Heart left ventricle (tissue), 16 donors: Measurements from ENCODE around the gene ENOPH1. TPM values are rescaled to one million over a fixed set of nuclear protein-coding genes. Genes with fewer than 3 reads are reported as not detected.
A peak's percentile ranks its signal among the peaks of the same experiment; 100 is the strongest.
"Not testable (repeated sequence)": the region's sequence is repeated elsewhere in the genome, so short reads cannot be mapped to it uniquely, and the experiment has no call there.

Experiments
- ATAC-seq, 4 donors: fragments of 200-7000 bp; cut with Tn5 transposase; one replicate each; pipeline ENCODE4 v1.9.1; 2020 to 2022; ENCODE audit warnings: moderate library complexity in 4 of 4, mild to moderate bottlenecking in 3 of 4, moderate number of reproducible peaks in 1 of 4
- DNase-seq, 5 donors: peaks; one replicate each; pipeline ENCODE4 v3.0.0-alpha.2; 2020
- H3K27ac ChIP-seq, 12 donors: fragments of 200-600 bp; sonication (generic) in 4 of 12; one replicate each; pipeline versions ENCODE4 v1.5.0 to v1.8.0; 2016 to 2022; ENCODE audit warnings: mild to moderate bottlenecking in 2 of 12
- H3K27me3 ChIP-seq, 9 donors: fragments of 200-600 bp; sonication (generic) in 2 of 9; one replicate each; pipeline versions ENCODE4 v1.5.1 to v1.8.0; 2016 to 2022; ENCODE audit warnings: mild to moderate bottlenecking in 3 of 9
- H3K36me3 ChIP-seq, 9 donors: fragments of 200-600 bp; sonication (generic) in 2 of 9; one replicate each; pipeline versions ENCODE4 v1.5.0 to v1.8.0; 2018 to 2022; ENCODE audit warnings: mild to moderate bottlenecking in 2 of 9
- H3K4me1 ChIP-seq, 12 donors: fragments of 200-600 bp; sonication (generic) in 4 of 12; one replicate each; pipeline versions ENCODE4 v1.5.0 to v1.8.0; 2016 to 2022; ENCODE audit warnings: mild to moderate bottlenecking in 3 of 12
- H3K4me3 ChIP-seq, 12 donors: fragments of 200-600 bp; sonication (generic) in 4 of 12; one replicate each; pipeline versions ENCODE4 v1.5.0 to v1.8.0; 2017 to 2022; ENCODE audit warnings: mild to moderate bottlenecking in 9 of 12, moderate library complexity in 4 of 12
- H3K9me3 ChIP-seq, 12 donors: fragments of 200-600 bp; sonication (generic) in 4 of 12; one replicate each; pipeline versions ENCODE4 v1.5.0 to v1.8.0; 2016 to 2022; ENCODE audit warnings: mild to moderate bottlenecking in 1 of 12
- CTCF ChIP-seq, 12 donors: fragments of 200-600 bp; sonication (generic) in 4 of 12; IDR thresholded peaks; one replicate each; pipeline versions ENCODE4 v1.5.0 to v1.8.0; 2018 to 2022; ENCODE audit warnings: antibody characterized with exemption in 12 of 12, mild to moderate bottlenecking in 5 of 12
- POLR2A ChIP-seq, 2 donors: fragments of 450-650 bp; IDR thresholded peaks; one replicate each; pipeline ENCODE4 v1.6.1; 2017; ENCODE audit warnings: antibody characterized with exemption in 2 of 2, mild to moderate bottlenecking in 2 of 2, moderate library complexity in 2 of 2
- WGBS, 4 donors: extraction: QIAGEN DNeasy Blood & Tissue Kit in 2 of 4; methylation state at CpG; one replicate each; pipeline versions ENCODE4 v1.1.5 to v1.1.7; 2013 to 2018; 5-methylcytosine and 5-hydroxymethylcytosine counted together
- intact Hi-C, 10 donors: fragments of 100-400 bp; cut with DNase I; formaldehyde crosslinking; loops; one replicate each; pipeline versions ENCODE4 v1.11.1 to v1.14.2; 2022
- polyA plus RNA-seq, 2 donors: library from polyadenylated mRNA; stranded (reverse); fragments of 200-250 nt; gene quantifications; one replicate each; pipeline ENCODE4 v1.2.3, GENCODE V29; 2013
- total RNA-seq, 9 donors: library from RNA; depleted of rRNA in 2 of 9; stranded (reverse); fragments of >200 nt in 2 of 9; fragmentation: NEBNext Ultra II Directional in 3 of 9; extraction: Animal tissue kit (Norgen Biotek cat#: 25700) in 3 of 9; gene quantifications; one replicate each; pipeline versions ENCODE4 v1.1.0 to v1.2.4, GENCODE V29; 2016 to 2023
- donor health status: ischemic (EF 13 %, LVEDD 7.1; RV severe dilation, severe dysfunction).
- donor health status: healthy with polysubstance abuse.
- donor health status: DM: no; HTN: yes; CAD: no.
- donor health status: DM: no; HTN: no; CAD: no.
- donor health status: ischemic (EF 25% LVEDD 6.9; RV normal size, moderate dysfunction).
- donor health status: ischemic (EF 25% LVEDD 5.7; RV mildly dilated, moderate dysfunction).
- donor health status: healthy.
- donor health status: DM: yes; HTN: yes; CAD: no.
- donor health status: ischemic (EF 35%, LVEDD 5.7; RV mildly dilated, moderate dysfunction).
- donor health status: nonischemic (EF 11% LVEDD 7.7; RV severe dilation, severe dysfunction).
- donor health status: DM: yes; HTN: yes; CAD: no.
- donor health status: PGD.
- donor health status: ischemic (EF 29% LVEDD 5.4; RV normal size, mild dysfunction).
- donor health status: nonischemic (EF 23%, LVEDD 6.1; RV moderate dilation, normal function).

Gene ENOPH1
- total and polyA plus RNA-seq, 11 donors: 15.1 to 37.0 (median 17.5) TPM

DNA sequence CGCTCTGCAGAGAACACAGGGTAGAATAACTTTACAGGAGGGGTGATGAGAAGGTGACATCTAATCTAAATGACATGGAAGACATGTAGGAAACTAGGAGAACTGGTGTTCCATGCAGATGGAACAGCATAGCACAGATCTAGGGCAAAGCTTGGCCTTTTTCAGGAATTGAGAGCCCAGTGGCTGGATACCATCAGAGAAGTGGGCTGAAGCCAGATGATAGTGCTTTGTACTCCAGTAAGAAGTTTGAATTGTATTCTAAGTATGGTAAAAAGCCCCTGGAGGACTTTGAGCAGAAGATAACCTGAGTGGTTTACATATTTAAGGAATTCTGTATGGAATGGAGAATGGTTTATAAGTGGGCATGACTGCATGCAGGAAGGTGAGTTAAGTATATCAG lies 32.8 kb downstream of the ENOPH1 start:
- DNase-seq: no peak
- 98 to 100% (median 98%) methylated on average over 1 of the region's 1 CpG for whole genome bisulfite sequencing, 4 donors
- H3K27me3 ChIP-seq: no peaks in the 10 kb centered on the region
- H3K4me3 ChIP-seq: no peak overlapping the region
- peak overlapping the region in 1 of 12 donors; percentile 6 for H3K27ac ChIP-seq
- intact Hi-C loops: loop anchor here (2.0 to 10.0 kb wide), 12 partner anchors 99 to 802 kb away; partner anchors contain the start of genes THAP9 (in 1 of the 10) and TMEM150C (in 1 of the 10)
- TF ChIP-seq POLR2A (IDR thresholded peaks at IDR 0.05) (no peak), CTCF (IDR thresholded peaks at IDR 0.05) (no peak)
- ATAC-seq: no peak
- H3K9me3 ChIP-seq: no peaks in the 10 kb centered on the region
- peaks cover 0 to 9% (median 1%) of the 10 kb centered on the region in 12 donors for H3K4me1 ChIP-seq
- peaks cover 0 to 37% (median 28%) of the 10 kb centered on the region in 9 donors for H3K36me3 ChIP-seq

- Histone ChIP-seq H3K27me3 (no peaks in the 10 kb centered on the region), H3K9me3 (no peaks in the 10 kb centered on the region), H3K4me1 (peaks cover 0 to 9% (median 3%) of the 10 kb centered on the region in 12 donors), H3K36me3 (no peaks in the 10 kb centered on the region), H3K27ac (no peak overlapping the region), H3K4me3 (no peak overlapping the region)
- TF ChIP-seq CTCF (IDR thresholded peaks at IDR 0.05): no peak
- TF ChIP-seq POLR2A (IDR thresholded peaks at IDR 0.05): no peak
- intact Hi-C loops: loop anchor here in 6 of 10 donors (10.0 kb wide), 3 partner anchors 337 to 797 kb away; no protein-coding TSS in a partner anchor
- 49 to 71% (median 52%) methylated on average over 3 of the region's 3 CpGs for WGBS, 4 donors
- DNase-seq (no peak), ATAC-seq (no peak)
These were observed 37.1 kb downstream of the ENOPH1 start for GRCh38 chr4:82467471-82467870.

GRCh38 chr4:82469791-82470345 lies 39.5 kb downstream of the ENOPH1 start:
- Histone ChIP-seq H3K9me3 (no peaks in the 10 kb centered on the region), H3K4me1 (peaks cover 0 to 3% (median 0%) of the 10 kb centered on the region in 12 donors), H3K36me3 (no peaks in the 10 kb centered on the region), H3K27ac (no peak overlapping the region), H3K27me3 (no peaks in the 10 kb centered on the region), H3K4me3 (no peak overlapping the region)
- DNase-seq (no peak), ATAC-seq (peak in 3 of 4 donors; percentile 49 to 72 (median 66))
- WGBS, 4 donors: 51 to 79% (median 70%) methylated on average over 2 of the region's 2 CpGs
- TF ChIP-seq CTCF (IDR thresholded peaks at IDR 0.05) (peak in 1 of 12 donors; percentile 17), POLR2A (IDR thresholded peaks at IDR 0.05) (no peak)
- intact Hi-C loops: loop anchor here in 6 of 10 donors (10.0 kb wide), 3 partner anchors 335 to 795 kb away; no protein-coding TSS in a partner anchor

DNA sequence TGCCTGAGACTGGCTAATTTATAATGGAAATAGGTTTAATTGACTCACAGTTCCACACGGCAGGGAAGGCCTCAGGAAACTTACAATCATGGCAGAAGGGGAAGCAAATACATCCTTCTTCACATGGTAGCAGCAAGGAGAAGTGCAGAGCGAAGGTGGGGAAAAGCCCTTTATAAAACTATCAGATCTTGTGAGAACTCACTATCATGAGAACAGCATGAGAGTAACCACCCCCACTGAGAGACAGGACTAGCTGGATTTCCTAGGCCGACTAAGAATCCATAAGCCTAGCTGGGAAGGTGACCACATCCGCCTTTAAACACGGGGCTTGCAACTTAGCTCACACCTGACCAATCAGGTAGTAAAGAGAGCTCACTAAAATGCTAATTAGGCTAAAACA lies 42.7 kb downstream of the ENOPH1 start:
- H3K9me3 ChIP-seq, H3K4me3 ChIP-seq, H3K27ac ChIP-seq, H3K36me3 ChIP-seq, H3K4me1 ChIP-seq, H3K27me3 ChIP-seq, ATAC-seq, intact Hi-C loops, DNase-seq: not testable (repeated sequence)
- WGBS, 4 donors: 54 to 81% (median 67%) methylated on average over 5 of the region's 5 CpGs
